ENCODE results near the gene ACSS3. TPM values are rescaled to one million over a fixed set of nuclear protein-coding genes. Genes with fewer than 3 reads are reported as not detected.

Gene ACSS3
- total RNA-seq, 1 experiment from 2014 or later: 7.7 TPM

- BruUV-seq (replicated peaks): no TSS peak
- DNase-seq (ENCODE audit: low spot score): no peak
Observed at GRCh38 chr12:81300454-81300853, 222.6 kb downstream of the ACSS3 start.

GRCh38 chr12:81303935-81304334 is 226.1 kb downstream of the ACSS3 start:
- H3K9me3 ChIP-seq (ENCODE audit: low read depth, low read length, poor library complexity, severe bottlenecking): no peaks in the 10 kb centered on the region
- no peaks in the 10 kb centered on the region for H3K36me3 ChIP-seq (ENCODE audit: insufficient read depth, low read length, poor library complexity, severe bottlenecking)
- peaks cover 6% of the 10 kb centered on the region for H3K4me1 ChIP-seq (ENCODE audit: insufficient read depth, low read length, poor library complexity, severe bottlenecking)
- no TSS peak for BruUV-seq (replicated peaks)
- intact Hi-C loops (cut with micrococcal nuclease; ENCODE audit: unreplicated experiment): no loop called here
- ChIA-PET POLR2A (ENCODE audit: low non-redundant PET) (no interaction called here), CTCF (no interaction called here)
- no peaks in the 10 kb centered on the region for H3K27me3 ChIP-seq (replicated peaks; ENCODE audit: insufficient read depth, low read depth, low read length, poor library complexity)
- TF ChIP-seq EZH2 (IDR thresholded peaks at IDR 0.05; ENCODE audit: borderline replicate concordance, low read depth, low read length, poor library complexity, severe bottlenecking) (no peak), CTCF (conservative IDR thresholded peaks at IDR 0.05; ENCODE audit: low read depth, low read length) (no peak)
- H3K27ac ChIP-seq (ENCODE audit: low read depth, low read length, poor library complexity, severe bottlenecking): no peak overlapping the region
- no peak overlapping the region for H3K4me3 ChIP-seq (ENCODE audit: low read depth, low read length, poor library complexity, severe bottlenecking)
- DNase-seq (ENCODE audit: low spot score): no peak

More at GRCh38 chr12:81300454-81300853, 222.6 kb downstream of the ACSS3 start:
- Histone ChIP-seq H3K36me3 (ENCODE audit: insufficient read depth, low read length, poor library complexity, severe bottlenecking) (no peaks in the 10 kb centered on the region), H3K4me3 (ENCODE audit: low read depth, low read length, poor library complexity, severe bottlenecking) (no peak overlapping the region), H3K27ac (ENCODE audit: low read depth, low read length, poor library complexity, severe bottlenecking) (no peak overlapping the region), H3K27me3 (replicated peaks; ENCODE audit: insufficient read depth, low read depth, low read length, poor library complexity) (no peaks in the 10 kb centered on the region), H3K9me3 (ENCODE audit: low read depth, low read length, poor library complexity, severe bottlenecking) (no peaks in the 10 kb centered on the region), H3K4me1 (ENCODE audit: insufficient read depth, low read length, poor library complexity, severe bottlenecking) (peaks cover 26% of the 10 kb centered on the region)
- intact Hi-C loops (cut with micrococcal nuclease; ENCODE audit: unreplicated experiment): no loop called here
- no peak for TF ChIP-seq EZH2 (IDR thresholded peaks at IDR 0.05; ENCODE audit: borderline replicate concordance, low read depth, low read length, poor library complexity, severe bottlenecking)
- TF ChIP-seq CTCF (conservative IDR thresholded peaks at IDR 0.05; ENCODE audit: low read depth, low read length): no peak
- ChIA-PET CTCF (no interaction called here), POLR2A (ENCODE audit: low non-redundant PET) (no interaction called here)

Small RNA genes lying within 50 kb of the gene (microRNA-seq; reads per million reads assigned to microRNA genes)
- gene MIR4699: 1.6 reads per million

Other genes starting within 250 kb of the ACSS3 start
- 10.0 and 10.7 TPM in 2 replicates for gene LIN7A, start 140.1 kb upstream of the ACSS3 start, total RNA-seq (2021)

Data from A673 (cell line).